AG09319 (cell line): ENCODE measurements around the gene PRDM15.

ENCODE experiments used
- DNase-seq: peaks from one replicate; pipeline ENCODE4 v3.0.0-alpha.2; 2010; ENCODE audit warnings: low read depth; ENCODE audit errors: extremely low read depth
- TF ChIP-seq, protein P1 (sequence below): IDR thresholded peaks from 2 replicates; pipeline ENCODE4 v1.5.1; 2011; ENCODE audit warnings: low read depth, mild to moderate bottlenecking, inconsistent platforms, low read length, moderate library complexity

The PRDM15 gene

DNA sequence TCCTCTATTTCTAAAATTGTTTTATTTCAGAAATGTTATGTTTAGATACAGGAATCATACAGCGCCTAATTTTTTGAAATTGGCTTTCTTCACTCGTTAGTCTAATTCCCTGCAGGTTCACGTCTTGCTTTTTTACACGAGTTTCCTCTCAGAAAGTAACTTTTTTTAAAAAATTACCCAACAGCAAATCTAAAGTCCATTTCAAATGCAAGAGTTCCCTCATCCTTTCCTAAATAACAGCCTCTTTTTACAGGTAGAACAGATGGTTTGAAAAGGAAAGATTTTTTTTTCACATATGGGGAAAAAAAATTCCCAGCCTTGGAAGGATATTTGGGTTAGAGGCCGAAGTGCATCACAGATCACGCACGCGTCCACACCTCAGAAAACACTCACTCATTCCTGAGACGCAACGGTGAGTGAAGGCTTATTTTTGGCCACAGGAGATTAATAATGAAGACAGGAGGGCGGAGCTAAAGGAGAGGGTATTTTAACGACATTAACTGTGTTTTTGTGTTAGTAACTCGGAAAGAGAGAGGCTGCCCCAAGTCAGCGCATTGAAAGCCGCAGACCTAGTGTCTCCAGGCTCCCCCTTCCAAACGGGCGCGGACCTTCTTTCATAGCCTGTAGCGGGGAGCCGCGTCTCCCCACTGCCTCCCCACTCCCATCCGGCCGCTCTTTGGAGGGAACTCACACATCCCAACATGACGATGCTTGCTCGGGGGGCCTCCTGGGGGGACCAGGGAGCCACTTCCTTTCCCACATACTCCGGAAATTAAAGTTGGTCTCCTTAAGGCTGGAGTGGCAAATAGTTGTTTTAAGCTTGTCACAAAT lies 111.3 kb downstream of the PRDM15 start:
- no peak for DNase-seq
- TF ChIP-seq, protein P1, sequence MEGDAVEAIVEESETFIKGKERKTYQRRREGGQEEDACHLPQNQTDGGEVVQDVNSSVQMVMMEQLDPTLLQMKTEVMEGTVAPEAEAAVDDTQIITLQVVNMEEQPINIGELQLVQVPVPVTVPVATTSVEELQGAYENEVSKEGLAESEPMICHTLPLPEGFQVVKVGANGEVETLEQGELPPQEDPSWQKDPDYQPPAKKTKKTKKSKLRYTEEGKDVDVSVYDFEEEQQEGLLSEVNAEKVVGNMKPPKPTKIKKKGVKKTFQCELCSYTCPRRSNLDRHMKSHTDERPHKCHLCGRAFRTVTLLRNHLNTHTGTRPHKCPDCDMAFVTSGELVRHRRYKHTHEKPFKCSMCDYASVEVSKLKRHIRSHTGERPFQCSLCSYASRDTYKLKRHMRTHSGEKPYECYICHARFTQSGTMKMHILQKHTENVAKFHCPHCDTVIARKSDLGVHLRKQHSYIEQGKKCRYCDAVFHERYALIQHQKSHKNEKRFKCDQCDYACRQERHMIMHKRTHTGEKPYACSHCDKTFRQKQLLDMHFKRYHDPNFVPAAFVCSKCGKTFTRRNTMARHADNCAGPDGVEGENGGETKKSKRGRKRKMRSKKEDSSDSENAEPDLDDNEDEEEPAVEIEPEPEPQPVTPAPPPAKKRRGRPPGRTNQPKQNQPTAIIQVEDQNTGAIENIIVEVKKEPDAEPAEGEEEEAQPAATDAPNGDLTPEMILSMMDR: no peak

DNA sequence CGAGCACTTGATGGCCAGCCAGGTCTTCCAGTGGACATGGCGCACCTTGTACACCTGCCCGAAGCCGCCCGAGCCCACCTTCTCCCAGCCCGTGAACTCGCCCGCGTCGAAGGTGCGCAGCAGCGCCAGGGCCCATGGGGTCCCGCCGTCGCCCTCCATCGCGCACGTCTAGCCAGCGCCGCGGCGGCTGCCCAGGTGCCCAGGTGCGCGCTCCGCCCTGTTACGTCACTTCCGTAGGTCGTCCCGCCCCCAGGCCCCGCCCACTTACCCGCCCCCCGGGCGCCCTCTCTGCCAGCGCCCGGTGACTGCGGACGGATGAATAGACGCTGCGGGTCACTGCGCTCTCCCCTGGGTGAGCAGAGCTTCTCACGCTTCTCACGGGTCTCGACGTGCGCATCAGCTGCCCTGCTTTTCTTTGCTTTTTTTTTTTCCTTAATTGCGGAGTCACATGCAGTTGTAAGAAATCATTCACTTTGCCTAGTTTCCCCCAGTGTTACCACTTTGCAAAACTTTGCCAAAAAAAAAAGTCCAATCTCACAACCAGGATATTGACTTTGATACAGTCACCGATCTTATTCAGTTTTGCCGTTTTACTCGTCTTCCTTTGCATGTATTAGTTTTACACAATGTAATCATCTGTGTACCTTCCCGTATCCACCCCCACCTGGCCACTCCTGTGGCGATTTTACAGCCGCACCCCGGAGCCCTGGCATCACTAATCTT lies 112.1 kb downstream of the PRDM15 start, which contains the start of gene RIPK4:
RIPK4 (minus strand) TSS at position 170 of the 723 bp plus-strand sequence; CDS start at position 159, 11 bp downstream.
- TF ChIP-seq, protein P1: no peak
- no peak for DNase-seq

DNA sequence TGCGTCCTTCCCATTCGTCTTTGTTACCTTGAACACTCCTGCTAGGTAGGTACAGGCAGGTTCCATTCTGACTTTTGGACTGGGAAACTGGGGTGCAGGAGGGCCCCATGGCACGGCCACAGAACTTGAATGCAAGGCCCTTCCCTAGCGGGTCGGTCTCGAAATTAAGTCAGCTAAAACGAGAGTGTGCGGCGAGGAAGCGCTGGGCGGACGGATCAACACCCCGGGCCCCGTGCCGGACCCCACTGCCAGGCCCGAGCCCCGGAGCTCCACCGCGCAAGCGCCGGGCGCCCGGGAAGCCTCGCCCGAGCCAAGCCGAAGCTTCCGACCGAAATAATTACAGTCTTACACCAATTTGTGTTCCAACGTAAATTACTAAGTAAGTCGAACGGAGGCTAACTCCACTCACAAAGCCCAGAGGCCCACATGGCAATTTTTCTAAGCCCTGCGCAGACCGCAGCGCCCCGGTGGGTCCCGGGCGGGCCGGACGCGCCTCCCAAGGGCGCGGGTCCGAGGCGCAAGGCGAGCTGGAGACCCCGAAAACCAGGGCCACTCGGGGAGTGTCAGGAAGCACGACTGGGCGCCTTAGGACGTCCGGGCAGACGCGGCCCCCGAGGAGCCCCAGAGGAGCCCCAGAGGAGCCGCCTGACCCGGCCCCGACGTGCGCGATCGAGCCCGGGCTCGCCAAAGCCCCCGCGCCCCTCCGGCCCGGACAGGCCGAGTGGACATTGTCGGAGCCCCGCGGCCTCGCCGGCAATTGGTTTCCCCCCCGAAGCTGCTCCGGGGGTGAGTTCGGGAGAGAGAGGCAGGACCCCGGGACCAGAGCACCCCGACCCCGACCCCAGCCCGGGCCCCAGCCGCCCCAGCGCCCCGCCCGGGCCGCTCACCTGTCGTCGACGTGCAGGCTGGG lies 112.9 kb downstream of the PRDM15 start:
- TF ChIP-seq, protein P1: no peak
- no peak for DNase-seq

DNA sequence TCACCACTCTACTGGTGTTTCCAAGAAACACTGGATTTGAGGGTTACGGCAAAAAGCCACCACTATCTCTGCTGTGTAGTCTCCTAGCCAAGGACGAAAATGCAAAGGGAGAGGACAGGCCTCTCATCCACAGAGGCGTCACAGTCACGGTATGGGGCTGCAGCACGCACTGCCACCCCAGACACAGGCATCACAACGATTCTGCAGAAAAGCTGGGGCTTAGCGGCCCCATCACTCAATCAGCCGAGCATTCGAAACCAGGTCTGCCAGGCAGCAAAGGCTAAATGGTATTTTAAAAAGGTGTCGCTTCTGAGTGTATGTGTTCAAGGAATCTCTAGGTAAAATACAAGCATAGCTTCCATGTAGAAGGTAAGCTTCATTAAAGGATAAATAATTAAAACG lies 113.7 kb downstream of the PRDM15 start:
- TF ChIP-seq, protein P1: no peak
- DNase-seq: no peak

DNA sequence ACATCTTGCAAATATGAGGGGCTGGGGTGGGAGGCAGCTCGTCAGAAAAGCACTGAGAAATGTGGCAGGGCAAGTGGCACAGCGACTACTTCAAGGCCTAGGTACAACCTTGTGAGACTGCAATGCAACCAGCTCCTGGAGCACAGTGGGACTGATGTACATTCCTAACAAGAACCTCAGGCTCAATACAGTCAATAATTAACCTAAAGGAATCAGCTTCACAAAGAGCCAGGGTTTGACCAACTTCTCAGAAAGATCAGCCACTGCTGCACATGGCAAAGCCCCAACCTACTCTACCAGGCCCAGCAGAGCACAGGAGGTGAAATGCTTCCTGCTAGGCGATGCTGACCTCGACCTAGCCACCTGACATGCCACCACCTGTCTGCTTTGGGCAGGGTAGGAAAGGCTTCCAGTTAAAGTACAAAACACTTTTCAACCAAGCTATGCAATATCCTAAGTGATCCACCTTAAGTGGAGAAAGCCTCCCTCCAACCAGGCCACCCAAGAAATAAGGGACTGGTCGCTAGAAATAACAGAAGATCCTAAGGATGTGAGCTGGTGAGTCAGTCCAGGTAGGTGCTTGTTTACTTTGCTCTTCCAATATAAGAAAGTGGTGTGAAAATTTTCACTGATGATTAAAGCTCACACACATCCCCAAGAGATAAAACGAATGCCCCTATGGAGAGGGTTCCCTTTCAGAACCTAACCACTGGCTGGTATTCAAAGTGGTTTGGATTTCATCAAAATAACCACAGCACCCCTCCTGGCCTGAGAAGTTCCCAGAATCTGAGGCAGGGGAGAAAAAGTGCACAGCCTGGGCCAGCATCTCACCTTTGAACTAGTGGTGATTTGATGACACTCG lies 114.4 kb downstream of the PRDM15 start:
- no peak for DNase-seq
- TF ChIP-seq, protein P1: no peak

DNA sequence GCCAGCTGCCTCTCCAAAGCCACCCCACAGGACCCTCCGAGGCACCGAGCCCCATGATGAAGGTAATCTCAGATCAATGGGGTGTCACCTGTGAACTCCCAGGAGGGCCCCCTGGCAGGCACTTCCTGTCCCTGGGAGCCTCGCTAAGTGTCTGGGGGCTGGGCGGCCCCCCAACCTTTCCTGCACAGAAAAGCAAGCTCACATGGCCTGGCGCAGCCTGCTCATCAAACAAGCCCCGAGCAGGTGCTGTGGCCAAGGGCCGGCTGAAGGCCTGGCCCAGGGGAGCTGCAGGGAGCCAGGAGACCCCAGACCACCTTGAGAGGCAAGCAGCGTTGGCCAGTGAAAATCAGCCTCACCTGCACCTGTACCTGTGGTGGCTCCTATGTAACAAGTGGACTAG lies 115.1 kb downstream of the PRDM15 start:
- no peak for DNase-seq
- TF ChIP-seq, protein P1: no peak
